SK-N-SH (cell line): ENCODE data around the gene NCAM1.

Source experiments
- CTCF ChIP-seq: fragments of 200-600 bp; sonication (generic); IDR thresholded peaks from 2 replicates; pipeline ENCODE4 v1.6.1; 2017; ENCODE audit warnings: antibody characterized with exemption, mild to moderate bottlenecking, moderate library complexity
- EP300 ChIP-seq, 2 experiments: IDR thresholded peaks; 2 replicates each; pipeline versions ENCODE4 v1.4.0 to v1.6.1; 2012; ENCODE audit warnings: borderline replicate concordance in 1 of 2, low read depth in 1 of 2, low read length in 1 of 2
- EZH2phosphoT487 ChIP-seq: fragments of 200-600 bp; sonication (generic); IDR thresholded peaks from 2 replicates; pipeline ENCODE4 v1.6.1; 2017; ENCODE audit warnings: low read depth, mixed run types, mild to moderate bottlenecking, antibody characterized with exemption, moderate library complexity, borderline replicate concordance
- FOXJ3 ChIP-seq: sonication (generic); formaldehyde crosslinking; IDR thresholded peaks from 2 replicates; pipeline ENCODE4 v1.5.1; 2020; ENCODE audit warnings: mild to moderate bottlenecking, missing genetic modification reagents
- GATA2 ChIP-seq: sonication (generic); formaldehyde crosslinking; IDR thresholded peaks from 2 replicates; pipeline ENCODE4 v1.5.0; 2020; ENCODE audit warnings: mild to moderate bottlenecking, missing genetic modification reagents
- JUND ChIP-seq: IDR thresholded peaks from 2 replicates; pipeline ENCODE4 v1.4.0; 2012
- MAX ChIP-seq: IDR thresholded peaks from 2 replicates; pipeline ENCODE4 v1.4.0; 2012; ENCODE audit warnings: low read depth
- NRF1 ChIP-seq: IDR thresholded peaks from 2 replicates; pipeline ENCODE4 v1.6.1; 2012; ENCODE audit warnings: low read depth, mild to moderate bottlenecking, low read length
- POLR2AphosphoS5 ChIP-seq: IDR thresholded peaks from 2 replicates; pipeline ENCODE4 v1.6.1; 2012; ENCODE audit warnings: low read depth, low read length
- REST ChIP-seq: IDR thresholded peaks from 2 replicates; pipeline ENCODE4 v1.6.1; 2012; ENCODE audit warnings: mild to moderate bottlenecking, low read depth, low read length, moderate library complexity
- TAF1 ChIP-seq: IDR thresholded peaks from 2 replicates; pipeline ENCODE4 v1.6.1; 2012; ENCODE audit warnings: low read depth, mild to moderate bottlenecking, low read length, moderate library complexity, borderline replicate concordance
- TCF12 ChIP-seq: IDR thresholded peaks from 2 replicates; pipeline ENCODE4 v1.4.0; 2012
- USF1 ChIP-seq: IDR thresholded peaks from 2 replicates; pipeline ENCODE4 v1.4.0; 2012; ENCODE audit warnings: low read depth, borderline replicate concordance
- USF2 ChIP-seq: fragments of 150-350 bp; IDR thresholded peaks from 2 replicates; pipeline ENCODE4 v1.6.1; 2017; ENCODE audit warnings: antibody characterized with exemption, low read length, low read depth, borderline replicate concordance

- no peak for TF ChIP-seq MAX
- no peak for TF ChIP-seq CTCF
- no peak for TF ChIP-seq JUND
- TF ChIP-seq TCF12, result no peak
- TF ChIP-seq EP300 (IDR thresholded peaks at IDR 0.05; ENCODE audit: borderline replicate concordance in 1 of 2, low read depth in 1 of 2, low read length in 1 of 2), result no peak
- no peak for TF ChIP-seq TAF1
- TF ChIP-seq REST, result no peak
- no peak for TF ChIP-seq EZH2phosphoT487
- TF ChIP-seq USF1, result no peak
- TF ChIP-seq POLR2AphosphoS5, result no peak
- no peak for TF ChIP-seq FOXJ3 (CRISPR knock-in tag)
- TF ChIP-seq GATA2 (CRISPR knock-in tag), result no peak
- TF ChIP-seq NRF1, result no peak
- TF ChIP-seq USF2, result no peak
Measured at GRCh38 chr11:113096648-113097047, 135.4 kb downstream of the NCAM1 start.
